HT-29 (cell line): Measurements from ENCODE around the gene MAPKBP1. TPM values are rescaled to one million over a fixed set of nuclear protein-coding genes. Genes with fewer than 3 reads are reported as not detected.

ENCODE experiments used
- DNase-seq: peaks from one replicate; pipeline ENCODE4 v3.0.0-alpha.2; 2015; ENCODE audit warnings: low spot score
- total RNA-seq: library from RNA; depleted of rRNA; stranded (reverse); fragments of >200 nt; shearing (Covaris generic); gene quantifications from 2 replicates; pipeline ENCODE4 v1.2.3, GENCODE V29; 2014

The MAPKBP1 gene
- total RNA-seq, 1 experiment from 2014 or later: 15.4 TPM

GRCh38 chr15:41806291-41807181 is 32.3 kb downstream of the MAPKBP1 start:
- peak; percentile 50 for DNase-seq

- DNase-seq: no peak
Measured at GRCh38 chr15:41809121-41809520, 34.8 kb downstream of the MAPKBP1 start.

DNA sequence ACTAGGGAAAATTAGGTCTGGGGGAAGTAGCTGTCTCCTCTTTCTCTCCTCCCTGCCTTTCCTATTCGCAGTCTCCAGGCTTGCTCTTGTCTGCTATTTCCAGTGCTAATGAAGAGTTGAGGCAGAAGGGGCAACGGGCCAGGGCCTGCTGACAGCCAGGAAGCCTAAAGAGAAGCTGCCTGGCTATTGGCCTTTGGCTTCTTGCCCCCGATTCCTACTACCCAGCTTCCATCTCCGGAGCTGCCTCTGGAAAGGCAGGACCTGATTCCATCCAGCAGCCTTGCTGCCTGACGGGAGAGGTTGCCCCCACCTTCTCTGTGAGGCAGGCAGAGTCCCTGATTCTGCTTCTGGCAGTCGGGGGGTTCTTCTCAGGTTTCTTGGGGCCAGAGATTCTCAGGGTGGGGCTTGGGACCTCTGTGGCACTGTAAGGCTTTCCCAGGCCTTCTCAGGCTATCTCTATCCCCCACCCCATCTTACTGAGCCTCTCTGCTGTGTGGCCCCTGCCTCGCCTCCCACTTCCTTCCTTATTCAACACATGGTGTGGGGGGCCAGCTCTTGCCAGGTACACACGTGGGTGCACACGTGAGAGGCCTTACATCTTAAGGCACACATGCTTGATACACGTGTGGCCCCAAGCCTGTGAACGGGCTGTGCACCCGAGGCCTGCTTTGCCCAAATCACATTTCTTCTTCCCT is 35.4 kb downstream of the MAPKBP1 start:
- no peak for DNase-seq

GRCh38 chr15:41810651-41811431 is 36.6 kb downstream of the MAPKBP1 start:
- no peak for DNase-seq

DNA sequence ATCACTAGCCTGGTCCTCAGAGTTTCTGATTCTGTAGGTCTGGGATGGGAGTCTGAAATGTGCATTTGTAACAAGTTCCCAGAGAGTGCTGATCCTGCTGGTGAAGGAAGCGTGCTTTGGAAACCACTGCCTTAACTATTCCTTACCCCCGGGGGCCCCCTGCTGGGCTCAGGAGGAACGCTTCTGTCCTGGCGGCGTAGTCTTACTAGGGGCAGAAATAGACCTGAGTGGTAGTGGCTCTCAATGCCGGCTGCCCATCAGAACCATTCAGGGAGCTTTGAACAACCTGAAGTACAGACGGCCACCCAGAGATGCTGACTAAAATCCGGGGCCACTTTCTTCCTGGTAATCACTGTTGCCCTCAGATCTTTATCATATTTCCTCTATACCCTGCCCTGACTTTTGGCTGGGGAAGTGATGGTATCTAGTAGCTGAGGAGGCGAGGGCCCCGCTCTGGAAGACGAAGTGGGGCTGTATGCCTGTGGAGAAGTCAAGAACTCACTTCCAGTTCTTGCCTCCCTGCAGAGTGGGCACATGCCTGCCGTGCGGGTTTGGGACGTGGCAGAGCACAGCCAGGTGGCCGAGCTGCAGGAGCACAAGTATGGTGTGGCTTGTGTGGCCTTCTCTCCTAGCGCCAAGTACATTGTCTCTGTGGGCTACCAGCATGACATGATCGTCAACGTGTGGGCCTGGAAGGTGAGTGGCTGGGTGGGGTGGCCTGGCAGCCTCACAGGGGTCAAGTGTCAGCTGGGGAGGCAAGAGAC is 37.3 kb downstream of the MAPKBP1 start:
- DNase-seq: peak; percentile 91

DNA sequence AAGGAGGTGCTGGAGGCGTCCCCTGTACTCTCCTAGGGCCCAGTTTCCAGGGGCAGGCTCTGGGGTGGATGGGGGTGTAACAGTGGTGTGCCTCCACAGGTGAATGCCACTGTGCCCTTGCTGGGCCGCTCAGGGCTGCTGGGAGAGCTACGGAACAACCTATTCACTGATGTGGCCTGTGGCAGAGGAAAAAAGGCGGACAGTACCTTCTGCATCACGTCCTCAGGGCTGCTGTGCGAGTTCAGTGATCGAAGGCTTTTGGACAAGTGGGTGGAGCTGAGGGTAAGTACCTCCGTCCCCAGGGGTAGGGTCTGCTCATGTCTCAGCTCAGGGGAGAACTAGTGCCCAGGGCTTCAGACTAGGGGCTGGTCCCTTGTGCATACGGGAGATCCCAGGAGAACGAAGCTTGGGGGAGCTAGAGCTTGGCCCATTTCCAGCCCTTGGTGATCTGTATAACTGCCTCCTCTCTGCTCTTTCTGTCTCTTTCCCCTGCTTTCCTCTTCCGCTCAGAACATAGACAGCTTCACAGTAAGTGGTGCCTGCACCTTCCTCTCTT is 38.6 kb downstream of the MAPKBP1 start:
- no peak for DNase-seq

- DNase-seq: no peak
Measured at GRCh38 chr15:41813426-41813825, 39.1 kb downstream of the MAPKBP1 start.

- no peak for DNase-seq
Measured at GRCh38 chr15:41814534-41814933, 40.2 kb downstream of the MAPKBP1 start.

- DNase-seq: no peak
Measured at GRCh38 chr15:41816788-41817187, 42.5 kb downstream of the MAPKBP1 start.

DNA sequence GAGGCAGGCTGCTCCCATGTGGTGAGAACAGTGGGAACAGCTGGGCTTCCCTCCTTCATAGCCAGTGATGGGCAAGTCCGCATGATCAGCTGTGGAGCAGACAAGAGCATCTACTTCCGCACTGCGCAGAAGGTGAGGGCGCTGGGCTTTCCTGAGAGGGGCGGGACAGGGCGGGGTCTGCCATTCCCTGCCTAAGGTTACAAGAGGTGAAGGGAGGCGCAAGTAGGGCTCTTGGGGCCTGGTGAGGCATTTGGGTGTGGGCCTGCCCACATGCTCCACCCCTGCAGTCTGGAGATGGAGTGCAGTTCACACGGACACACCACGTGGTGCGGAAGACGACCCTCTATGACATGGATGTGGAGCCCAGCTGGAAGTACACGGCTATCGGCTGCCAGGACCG is 43.0 kb downstream of the MAPKBP1 start:
- DNase-seq: no peak

- no peak for DNase-seq
Measured at GRCh38 chr15:41817781-41818180, 43.5 kb downstream of the MAPKBP1 start.

- no peak for DNase-seq
Measured at GRCh38 chr15:41819455-41820050, 45.3 kb downstream of the MAPKBP1 start.

DNA sequence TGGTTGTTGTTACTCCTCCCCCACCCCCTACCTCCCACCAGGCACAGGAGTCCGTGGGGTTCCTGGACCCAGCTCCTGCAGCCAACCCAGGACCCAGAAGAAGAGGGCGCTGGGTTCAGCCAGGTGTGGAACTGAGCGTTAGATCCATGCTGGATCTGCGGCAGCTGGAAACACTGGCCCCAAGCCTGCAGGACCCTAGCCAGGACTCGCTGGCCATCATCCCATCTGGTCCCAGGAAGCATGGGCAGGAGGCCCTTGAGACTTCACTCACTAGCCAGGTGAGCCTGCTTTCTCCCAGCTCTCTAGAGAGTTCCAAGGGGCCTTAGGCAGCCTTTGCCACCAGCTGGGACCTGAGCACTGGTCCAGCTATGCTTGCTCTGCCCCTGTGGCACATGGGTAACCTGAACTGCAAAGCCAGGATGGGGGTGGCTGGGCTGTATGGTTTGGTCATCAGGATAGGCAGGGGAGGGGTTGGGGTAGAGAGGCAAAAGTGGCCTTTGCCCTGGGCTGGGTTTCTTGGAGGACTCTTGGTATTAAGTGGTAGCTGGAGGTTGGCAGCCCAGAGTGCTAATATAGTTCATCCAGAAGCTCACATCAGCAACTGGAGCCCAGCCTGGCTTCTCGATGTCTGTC is 46.6 kb downstream of the MAPKBP1 start:
- no peak for DNase-seq

DNA sequence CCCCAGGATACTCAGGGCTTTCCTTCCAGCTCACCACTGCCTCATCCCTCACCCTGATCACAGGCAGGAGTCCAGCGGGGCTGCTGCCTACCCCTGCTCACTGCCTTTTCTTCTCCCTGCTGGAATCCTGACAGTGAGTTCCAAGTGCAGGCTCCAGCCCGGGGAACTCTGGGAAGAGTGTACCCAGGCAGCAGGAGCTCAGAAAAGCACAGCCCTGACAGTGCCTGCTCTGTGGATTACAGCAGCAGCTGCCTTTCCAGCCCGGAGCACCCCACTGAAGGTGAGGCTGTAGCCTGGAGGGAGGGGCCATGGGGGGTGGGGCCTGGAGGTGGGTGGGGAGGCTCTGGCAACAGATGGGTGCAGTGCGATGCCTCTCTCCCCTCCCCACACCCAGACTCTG is 47.5 kb downstream of the MAPKBP1 start:
- DNase-seq: no peak

DNA sequence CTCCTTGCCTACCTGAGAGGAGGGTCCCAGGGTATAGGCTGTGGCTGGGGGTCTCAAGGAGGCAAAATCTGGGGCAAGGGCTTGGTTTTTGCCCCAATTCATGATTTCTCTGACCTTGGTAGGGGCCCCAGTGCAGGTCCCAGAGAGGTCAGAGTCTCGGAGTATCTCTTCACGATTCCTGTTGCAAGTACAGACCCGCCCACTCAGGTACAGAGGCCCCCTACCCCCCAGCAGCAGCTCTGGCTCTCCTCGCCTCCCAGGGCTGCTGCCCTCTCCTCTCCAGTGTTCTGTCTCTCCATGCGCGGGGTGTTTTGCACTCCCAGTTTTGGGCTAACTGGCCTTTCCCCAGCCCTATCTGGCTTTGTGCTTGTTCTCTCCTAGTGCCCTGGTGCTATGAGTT is 48.2 kb downstream of the MAPKBP1 start:
- no peak for DNase-seq

DNA sequence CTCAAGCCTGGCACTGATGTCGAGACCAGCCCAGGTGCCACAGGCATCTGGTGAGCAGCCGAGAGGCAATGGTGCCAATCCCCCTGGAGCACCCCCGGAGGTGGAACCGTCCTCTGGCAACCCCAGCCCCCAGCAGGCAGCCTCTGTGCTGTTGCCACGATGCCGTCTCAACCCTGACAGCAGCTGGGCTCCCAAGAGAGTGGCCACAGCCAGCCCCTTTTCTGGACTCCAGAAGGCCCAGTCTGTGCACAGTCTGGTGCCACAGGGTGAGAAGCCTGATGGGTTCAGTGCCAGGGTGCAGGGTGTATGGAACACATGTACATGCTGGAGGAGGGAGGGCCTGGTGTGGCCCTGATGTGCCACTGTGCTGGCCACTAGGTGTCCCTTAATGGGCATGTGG is 48.7 kb downstream of the MAPKBP1 start:
- DNase-seq: peak; percentile 21

- DNase-seq: no peak
Measured at GRCh38 chr15:41823502-41823901, 49.2 kb downstream of the MAPKBP1 start.

- no peak for DNase-seq
Measured at GRCh38 chr15:41824062-41824745, 49.9 kb downstream of the MAPKBP1 start.

- no peak for DNase-seq
Measured at GRCh38 chr15:41825145-41825544, 50.9 kb downstream of the MAPKBP1 start.
